ENCODE measurements around the gene KLHL13.
"Not testable (repeated sequence)": the region's sequence is repeated elsewhere in the genome, so short reads cannot be mapped to it uniquely, and the experiment has no call there.

Gene KLHL13

DNA sequence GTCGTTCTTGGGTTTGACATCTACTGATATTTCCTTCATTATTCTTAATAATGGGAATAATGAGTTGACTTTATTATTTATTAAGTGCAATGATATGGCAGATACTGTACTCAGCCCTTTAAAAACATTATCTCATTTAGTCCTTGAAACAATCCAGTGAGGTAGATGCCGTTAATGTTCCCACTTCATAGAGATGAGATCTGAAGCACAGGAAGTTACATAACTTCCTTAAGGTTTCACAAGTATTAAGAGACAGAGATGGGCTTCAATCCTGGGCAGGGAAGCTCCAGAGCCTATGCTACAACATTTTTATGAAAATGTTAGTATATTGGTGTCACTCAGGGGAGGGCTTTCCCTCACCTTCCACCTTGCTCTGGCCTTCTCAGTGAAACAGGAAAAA lies 9.7 kb upstream of the KLHL13 start:
- no peak for DNase-seq (ENCODE audit: low read depth)
- no peak overlapping the region for H3K4me3 ChIP-seq (ENCODE audit: control insufficient read depth, low read depth, low read length)
- TF ChIP-seq, protein P1, sequence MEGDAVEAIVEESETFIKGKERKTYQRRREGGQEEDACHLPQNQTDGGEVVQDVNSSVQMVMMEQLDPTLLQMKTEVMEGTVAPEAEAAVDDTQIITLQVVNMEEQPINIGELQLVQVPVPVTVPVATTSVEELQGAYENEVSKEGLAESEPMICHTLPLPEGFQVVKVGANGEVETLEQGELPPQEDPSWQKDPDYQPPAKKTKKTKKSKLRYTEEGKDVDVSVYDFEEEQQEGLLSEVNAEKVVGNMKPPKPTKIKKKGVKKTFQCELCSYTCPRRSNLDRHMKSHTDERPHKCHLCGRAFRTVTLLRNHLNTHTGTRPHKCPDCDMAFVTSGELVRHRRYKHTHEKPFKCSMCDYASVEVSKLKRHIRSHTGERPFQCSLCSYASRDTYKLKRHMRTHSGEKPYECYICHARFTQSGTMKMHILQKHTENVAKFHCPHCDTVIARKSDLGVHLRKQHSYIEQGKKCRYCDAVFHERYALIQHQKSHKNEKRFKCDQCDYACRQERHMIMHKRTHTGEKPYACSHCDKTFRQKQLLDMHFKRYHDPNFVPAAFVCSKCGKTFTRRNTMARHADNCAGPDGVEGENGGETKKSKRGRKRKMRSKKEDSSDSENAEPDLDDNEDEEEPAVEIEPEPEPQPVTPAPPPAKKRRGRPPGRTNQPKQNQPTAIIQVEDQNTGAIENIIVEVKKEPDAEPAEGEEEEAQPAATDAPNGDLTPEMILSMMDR (IDR thresholded peaks at IDR 0.05; ENCODE audit: control insufficient read depth, insufficient read depth, low read depth, low read length, missing control alignments), result no peak

DNA sequence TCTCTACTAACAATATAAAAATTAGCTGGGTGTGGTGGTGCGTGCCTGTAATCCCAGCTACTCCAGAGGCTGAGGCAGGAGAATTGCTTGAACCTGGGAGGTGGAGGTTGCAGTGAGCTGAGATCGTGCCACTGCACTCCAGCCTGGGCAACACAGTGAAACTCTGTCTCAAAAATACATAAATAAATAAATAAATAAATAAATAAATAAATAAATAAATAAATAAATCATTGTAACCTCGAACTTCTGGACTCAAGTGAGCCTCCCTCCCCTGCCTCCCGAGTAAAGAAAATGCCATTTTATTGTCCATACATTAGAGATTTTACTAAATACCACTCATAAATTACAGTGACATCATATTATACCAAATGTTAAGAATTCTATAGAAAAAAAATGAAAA lies 7.6 kb upstream of the KLHL13 start:
- DNase-seq (ENCODE audit: low read depth); H3K4me3 ChIP-seq (ENCODE audit: control insufficient read depth, low read depth, low read length): not testable (repeated sequence)

DNA sequence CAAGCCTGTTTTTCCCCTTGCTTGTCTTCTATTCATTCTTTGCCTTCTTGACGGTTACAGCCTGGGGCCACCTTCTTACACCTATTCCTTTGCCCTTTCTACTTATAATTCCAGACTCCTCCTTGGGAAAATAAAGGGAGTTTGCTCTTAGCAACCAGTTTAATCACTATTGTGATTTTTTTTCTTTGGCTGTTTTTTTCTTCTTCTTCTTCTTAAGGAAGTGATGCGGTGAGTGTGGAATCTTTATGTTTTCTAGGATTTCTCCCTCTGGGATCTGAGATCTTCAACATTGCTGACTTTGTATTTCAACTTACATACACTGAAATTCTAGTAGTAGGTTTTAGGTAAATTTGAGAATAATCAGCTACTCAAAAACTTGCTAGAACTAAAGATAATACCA lies 1.1 kb upstream of the KLHL13 start:
- no peak overlapping the region for H3K4me3 ChIP-seq (ENCODE audit: control insufficient read depth, low read depth, low read length)
- no peak for DNase-seq (ENCODE audit: low read depth)

DNA sequence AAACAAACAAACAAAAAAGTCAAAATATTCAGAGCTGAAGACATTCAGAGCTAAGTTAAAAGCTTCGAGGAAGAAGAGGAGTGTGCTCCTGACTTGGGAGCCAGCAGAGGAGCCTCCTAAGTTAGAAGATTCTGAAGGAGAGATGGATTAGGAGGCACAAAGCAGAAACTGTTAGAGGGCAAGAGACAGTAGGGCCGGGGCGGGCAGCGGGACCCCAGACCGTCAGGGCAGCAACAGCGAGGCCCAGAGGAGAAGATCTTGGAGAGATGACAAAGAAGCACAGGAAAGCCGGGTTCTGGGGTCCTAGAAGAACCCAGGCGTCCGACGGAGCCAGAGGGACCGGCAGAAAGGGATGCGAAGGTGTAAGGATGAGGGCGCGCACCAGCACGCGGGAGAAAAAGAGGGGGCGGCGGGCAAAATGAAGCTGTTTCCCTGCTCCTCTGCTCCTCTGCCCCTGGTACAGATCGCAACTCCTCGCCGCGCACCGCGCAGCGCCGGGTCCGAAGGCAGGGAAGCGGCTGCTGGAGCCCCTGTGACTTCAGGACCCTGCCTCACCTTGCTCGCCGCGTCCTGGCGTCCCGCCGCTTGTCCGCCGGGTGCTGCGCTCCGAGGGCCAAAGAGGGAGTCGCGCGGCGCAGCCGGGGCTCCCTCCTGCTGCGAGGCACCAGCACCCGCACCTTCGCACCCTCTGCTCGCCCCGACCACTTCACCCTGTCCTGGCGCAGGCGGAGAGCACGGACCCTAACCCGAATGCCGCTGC lies 477 bp downstream of the KLHL13 start:
- TF ChIP-seq, protein P1 (IDR thresholded peaks at IDR 0.05; ENCODE audit: control insufficient read depth, insufficient read depth, low read depth, low read length, missing control alignments), result no peak
- peak overlapping the region; percentile 38 for H3K4me3 ChIP-seq (ENCODE audit: control insufficient read depth, low read depth, low read length)

More for the DNA sequence above, 1.1 kb upstream of the KLHL13 start:
- TF ChIP-seq, protein P1 (IDR thresholded peaks at IDR 0.05; ENCODE audit: control insufficient read depth, insufficient read depth, low read depth, low read length, missing control alignments), result no peak

DNA sequence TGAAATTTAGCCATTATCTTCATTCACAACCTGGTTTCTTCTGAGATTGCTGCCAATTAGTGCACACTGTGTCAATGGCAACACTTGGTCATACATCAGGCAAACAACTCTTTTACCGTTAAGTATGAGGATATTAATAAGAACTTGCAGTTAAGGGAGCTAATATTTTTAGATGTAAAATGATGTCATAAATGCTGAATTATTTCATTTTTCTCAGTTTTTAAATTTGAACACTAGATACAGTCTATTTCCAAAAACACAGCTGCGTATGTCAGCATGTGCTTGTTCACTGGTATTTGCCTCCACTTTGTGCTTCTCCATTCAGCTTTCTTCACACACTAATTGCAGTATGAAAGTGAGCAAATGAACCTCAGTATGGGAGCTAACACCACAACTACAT lies 1.6 kb downstream of the KLHL13 start:
- no peak overlapping the region for H3K4me3 ChIP-seq (ENCODE audit: control insufficient read depth, low read depth, low read length)
- no peak for DNase-seq (ENCODE audit: low read depth)
- TF ChIP-seq, protein P1 (IDR thresholded peaks at IDR 0.05; ENCODE audit: control insufficient read depth, insufficient read depth, low read depth, low read length, missing control alignments), result no peak

More for the DNA sequence above, 477 bp downstream of the KLHL13 start:
- DNase-seq (ENCODE audit: low read depth), result no peak

DNA sequence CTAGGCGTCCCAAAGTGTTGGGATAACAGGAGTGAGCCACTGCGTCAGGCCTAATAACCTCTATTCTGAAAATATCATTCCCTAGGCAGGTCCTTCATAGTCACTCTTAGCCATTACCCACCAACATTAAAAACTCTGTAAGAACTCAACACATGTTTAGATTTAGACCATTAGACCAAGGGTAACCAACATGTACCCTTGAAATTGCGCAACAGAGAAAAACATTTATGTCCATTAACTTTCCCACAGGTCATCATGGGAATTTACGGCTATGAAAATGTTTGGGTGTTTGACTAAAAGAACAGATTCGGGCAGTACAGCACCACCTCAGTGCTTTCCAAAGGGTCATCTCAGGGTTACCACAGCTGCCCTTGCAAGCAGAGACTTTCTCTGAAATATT lies 7.5 kb downstream of the KLHL13 start:
- H3K4me3 ChIP-seq (ENCODE audit: control insufficient read depth, low read depth, low read length), result no peak overlapping the region
- no peak for DNase-seq (ENCODE audit: low read depth)
- TF ChIP-seq, protein P1 (IDR thresholded peaks at IDR 0.05; ENCODE audit: control insufficient read depth, insufficient read depth, low read depth, low read length, missing control alignments), result no peak

DNA sequence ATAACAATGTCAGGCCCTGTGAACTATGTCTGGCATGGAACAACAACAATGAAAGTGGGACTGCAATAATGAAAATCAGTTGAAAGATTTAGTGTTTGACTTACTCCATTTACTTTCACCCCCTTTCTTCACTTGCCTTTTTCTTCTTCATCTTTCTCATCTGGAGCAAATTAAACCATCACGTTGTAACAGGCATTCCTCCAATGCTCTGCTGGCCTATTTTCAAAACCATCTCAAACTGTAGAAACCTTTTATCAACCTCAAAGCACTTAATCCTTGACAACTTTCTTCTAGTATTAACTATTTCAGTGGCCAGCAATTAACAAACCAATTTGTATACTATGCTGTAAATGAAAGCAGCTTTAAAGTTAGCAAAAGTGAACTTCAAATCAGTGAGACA lies 8.3 kb downstream of the KLHL13 start:
- no peak for DNase-seq (ENCODE audit: low read depth)
- H3K4me3 ChIP-seq (ENCODE audit: control insufficient read depth, low read depth, low read length), result no peak overlapping the region
- TF ChIP-seq, protein P1 (IDR thresholded peaks at IDR 0.05; ENCODE audit: control insufficient read depth, insufficient read depth, low read depth, low read length, missing control alignments), result no peak

All from AG09309 (cell line).